ENCODE measurements around the gene CCDC27.

The CCDC27 gene

GRCh38 chr1:3775490-3776230 lies 23.4 kb downstream of the CCDC27 start:
- in situ Hi-C loops (cut with HindIII; ENCODE audit: low sequenced_read_pairs) = no loop called here
- H3K4me3 ChIP-seq (ENCODE audit: low read depth, low read length) = no peak overlapping the region
- peak; percentile 28 for TF ChIP-seq CTCF (IDR thresholded peaks at IDR 0.05; ENCODE audit: low read depth, low read length)
- DNase-seq (ENCODE audit: low read depth, low spot score) = peak; percentile 47

- no peak for TF ChIP-seq CTCF (IDR thresholded peaks at IDR 0.05; ENCODE audit: low read depth, low read length)
- DNase-seq (ENCODE audit: low read depth, low spot score) = no peak
- in situ Hi-C loops (cut with HindIII; ENCODE audit: low sequenced_read_pairs) = no loop called here
- H3K4me3 ChIP-seq (ENCODE audit: low read depth, low read length) = no peak overlapping the region
Observed at GRCh38 chr1:3776231-3776961, 24.1 kb downstream of the CCDC27 start.

GRCh38 chr1:3777078-3777547 lies 24.9 kb downstream of the CCDC27 start:
- in situ Hi-C loops (cut with HindIII; ENCODE audit: low sequenced_read_pairs) = no loop called here
- no peak overlapping the region for H3K4me3 ChIP-seq (ENCODE audit: low read depth, low read length)
- no peak for DNase-seq (ENCODE audit: low read depth, low spot score)
- TF ChIP-seq CTCF (IDR thresholded peaks at IDR 0.05; ENCODE audit: low read depth, low read length) = no peak

- TF ChIP-seq CTCF (IDR thresholded peaks at IDR 0.05; ENCODE audit: low read depth, low read length) = no peak
- in situ Hi-C loops (cut with HindIII; ENCODE audit: low sequenced_read_pairs) = no loop called here
- DNase-seq (ENCODE audit: low read depth, low spot score) = no peak
- no peak overlapping the region for H3K4me3 ChIP-seq (ENCODE audit: low read depth, low read length)
Observed at GRCh38 chr1:3777647-3778589, 25.7 kb downstream of the CCDC27 start.

GRCh38 chr1:3778590-3779264 lies 26.5 kb downstream of the CCDC27 start:
- H3K4me3 ChIP-seq (ENCODE audit: low read depth, low read length) = no peak overlapping the region
- DNase-seq (ENCODE audit: low read depth, low spot score) = no peak
- in situ Hi-C loops (cut with HindIII; ENCODE audit: low sequenced_read_pairs) = no loop called here
- TF ChIP-seq CTCF (IDR thresholded peaks at IDR 0.05; ENCODE audit: low read depth, low read length) = no peak
